HG03196 (cell line): ENCODE measurements around the gene SPATA13.

Experiments
- ATAC-seq: cut with Tn5 transposase; IDR thresholded peaks from one replicate; pipeline ENCODE4 v1.9.1; 2021; ENCODE audit not compliant: unreplicated experiment

SPATA13 gene

GRCh38 chr13:24221007-24221406 lies 60.5 kb downstream of the SPATA13 start:
- ATAC-seq: no peak

- ATAC-seq: no peak
These were observed 62.2 kb downstream of the SPATA13 start for GRCh38 chr13:24222756-24223155.

GRCh38 chr13:24223341-24224231 lies 63.1 kb downstream of the SPATA13 start:
- no peak for ATAC-seq

DNA sequence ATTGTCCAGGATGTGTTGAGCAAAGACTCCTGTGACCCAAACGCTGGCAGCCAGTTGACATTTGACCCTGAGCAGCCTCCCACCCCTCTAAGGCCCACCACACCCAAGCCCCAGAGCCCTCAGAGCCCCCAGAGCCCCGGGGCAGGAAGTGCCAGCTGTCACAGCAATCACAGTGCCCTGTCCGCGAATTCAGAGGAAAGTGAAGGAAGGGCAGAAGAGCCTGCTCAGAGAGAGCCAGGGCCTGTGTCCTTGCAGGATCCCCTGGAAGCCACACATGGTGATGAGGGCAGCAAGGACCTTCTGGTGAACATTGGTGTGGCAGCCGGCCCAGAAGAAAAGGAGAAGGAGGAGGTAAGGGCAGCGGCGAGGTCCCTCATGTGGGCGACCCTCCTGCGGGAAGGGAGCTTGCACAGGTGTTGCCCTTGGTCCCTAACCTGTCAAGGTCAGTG lies 63.7 kb downstream of the SPATA13 start:
- ATAC-seq: no peak

DNA sequence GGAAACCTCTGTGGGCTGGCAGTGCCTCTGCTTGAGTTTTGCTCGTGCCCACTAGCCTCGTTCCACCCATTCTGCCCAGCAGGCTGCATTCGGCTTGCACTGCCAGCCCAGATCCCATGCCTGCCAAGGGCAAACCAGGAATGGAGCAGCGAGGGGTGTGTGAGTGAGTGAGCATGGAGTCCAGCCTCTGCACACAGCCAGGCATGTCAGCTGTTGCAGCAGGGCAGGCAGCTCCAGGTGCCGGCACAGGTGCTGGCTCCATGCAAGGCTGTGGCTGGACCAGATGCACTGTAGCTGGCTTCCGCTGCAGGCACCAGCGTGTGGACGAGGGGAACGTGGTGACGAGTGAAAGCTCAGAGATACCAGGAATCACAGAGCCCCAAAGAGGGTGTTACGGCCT lies 64.5 kb downstream of the SPATA13 start:
- ATAC-seq: no peak

GRCh38 chr13:24225930-24226329 lies 65.4 kb downstream of the SPATA13 start:
- no peak for ATAC-seq

DNA sequence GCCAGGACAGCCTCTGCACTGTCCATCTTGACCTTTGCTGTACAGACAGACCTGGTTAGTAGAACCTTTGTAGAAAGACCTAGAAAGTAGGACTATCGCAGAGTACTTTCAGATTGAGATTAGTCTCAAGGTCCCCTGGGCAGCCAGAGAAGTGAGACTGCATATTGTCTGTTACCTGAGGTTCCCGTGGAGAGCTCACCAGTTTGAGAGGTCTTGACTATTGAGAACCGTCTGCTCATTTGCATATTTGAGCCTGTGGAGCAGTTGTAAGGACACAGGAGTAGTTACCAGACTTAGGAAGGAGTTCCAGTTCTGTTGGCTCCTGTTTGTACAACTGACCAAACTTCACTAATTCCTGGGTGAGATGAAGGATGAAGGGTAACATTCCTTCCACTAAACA lies 66.2 kb downstream of the SPATA13 start:
- no peak for ATAC-seq

DNA sequence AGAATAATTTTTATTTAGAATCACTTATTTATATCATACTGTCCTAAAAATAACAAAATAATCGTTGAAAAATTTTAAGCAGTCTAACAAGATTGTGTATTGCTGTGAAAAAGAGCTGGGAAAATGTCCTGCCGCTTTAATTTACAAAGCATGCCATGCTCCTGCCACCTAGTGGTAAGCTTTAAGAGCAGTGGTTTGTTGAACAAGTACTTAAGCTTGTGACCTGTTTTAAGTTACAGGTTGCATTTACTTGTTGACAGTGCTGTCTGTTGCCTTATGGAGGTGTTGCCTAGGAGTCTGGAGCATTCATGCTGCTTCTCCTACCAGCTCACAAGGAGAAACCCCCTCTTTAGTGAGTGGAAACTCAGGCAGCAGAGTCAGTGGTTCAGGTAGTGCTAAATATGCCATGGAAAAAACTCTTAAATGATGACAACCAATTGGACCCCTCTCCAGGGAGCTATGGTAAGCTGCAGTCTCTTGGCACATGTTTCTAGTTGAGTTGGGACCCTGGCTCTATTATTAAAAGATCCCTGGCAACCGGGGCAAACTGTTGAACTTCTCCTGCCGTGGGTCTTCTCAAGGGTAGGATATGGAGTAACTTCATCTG lies 68.4 kb downstream of the SPATA13 start:
- ATAC-seq: no peak

GRCh38 chr13:24230428-24231072 lies 70.0 kb downstream of the SPATA13 start:
- no peak for ATAC-seq

DNA sequence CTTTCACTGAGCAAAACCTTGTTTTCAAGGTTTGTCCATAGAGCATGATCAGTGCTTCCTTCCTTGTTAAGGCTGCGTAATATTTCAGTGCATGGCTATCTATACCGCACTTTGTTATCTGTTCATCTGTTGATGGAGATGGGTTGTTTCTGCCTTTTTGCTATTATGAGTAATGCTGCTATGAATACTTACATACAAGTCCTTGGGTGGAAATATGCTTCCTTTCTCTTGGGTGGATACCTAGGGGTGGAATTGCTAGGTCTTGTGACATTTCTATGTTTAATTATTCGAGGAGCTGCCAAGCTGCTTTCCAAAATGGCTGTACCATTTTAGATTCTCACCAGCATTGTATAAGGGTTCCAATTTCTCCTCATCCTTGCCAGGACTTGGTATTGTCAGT lies 70.9 kb downstream of the SPATA13 start:
- ATAC-seq: no peak

- ATAC-seq: no peak
These were observed 71.5 kb downstream of the SPATA13 start for GRCh38 chr13:24232037-24232436.

DNA sequence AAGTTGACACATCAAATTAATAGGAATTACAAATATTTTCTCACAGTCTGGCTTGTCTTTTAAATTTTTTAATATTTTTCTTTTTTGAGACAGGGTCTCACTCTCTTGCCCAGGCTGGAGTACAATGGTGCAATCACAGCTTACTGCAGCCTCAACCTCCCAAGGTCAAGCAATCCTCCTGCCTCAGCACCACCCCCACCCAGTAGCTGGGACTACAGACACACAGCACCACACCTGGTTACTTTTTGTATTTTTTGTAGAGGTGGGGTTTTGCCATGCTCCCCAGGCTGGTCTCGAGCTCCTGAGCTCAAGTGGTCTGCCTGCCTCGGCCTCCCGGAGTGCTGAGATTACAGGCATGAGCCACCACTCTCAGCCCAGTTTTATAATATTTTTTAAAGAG lies 72.0 kb downstream of the SPATA13 start:
- ATAC-seq: no peak

GRCh38 chr13:24233351-24233901 lies 72.9 kb downstream of the SPATA13 start:
- ATAC-seq: no peak

- ATAC-seq: no peak
These were observed 73.8 kb downstream of the SPATA13 start for GRCh38 chr13:24234200-24234915.

- ATAC-seq: no peak
These were observed 76.8 kb downstream of the SPATA13 start for GRCh38 chr13:24237356-24237755.

DNA sequence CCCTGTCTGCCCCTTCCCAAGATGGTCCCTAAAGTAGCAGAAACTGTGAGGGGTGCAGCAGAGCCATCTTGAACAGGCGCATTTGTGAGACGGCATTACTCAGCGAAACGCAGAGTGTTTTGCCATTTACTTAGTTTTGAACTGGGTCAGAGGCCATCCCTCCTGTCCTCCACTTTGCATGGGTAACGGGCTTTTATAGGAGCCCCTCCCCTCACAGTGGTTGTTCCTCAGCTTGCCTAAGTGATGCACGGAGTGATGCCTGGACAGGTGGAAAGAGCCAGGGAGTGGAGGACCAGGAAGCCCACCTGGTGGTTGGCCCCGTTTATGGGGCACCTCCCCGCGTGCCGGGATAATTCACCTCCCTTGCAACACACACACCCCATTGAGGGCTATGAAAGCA lies 80.8 kb downstream of the SPATA13 start:
- no peak for ATAC-seq

DNA sequence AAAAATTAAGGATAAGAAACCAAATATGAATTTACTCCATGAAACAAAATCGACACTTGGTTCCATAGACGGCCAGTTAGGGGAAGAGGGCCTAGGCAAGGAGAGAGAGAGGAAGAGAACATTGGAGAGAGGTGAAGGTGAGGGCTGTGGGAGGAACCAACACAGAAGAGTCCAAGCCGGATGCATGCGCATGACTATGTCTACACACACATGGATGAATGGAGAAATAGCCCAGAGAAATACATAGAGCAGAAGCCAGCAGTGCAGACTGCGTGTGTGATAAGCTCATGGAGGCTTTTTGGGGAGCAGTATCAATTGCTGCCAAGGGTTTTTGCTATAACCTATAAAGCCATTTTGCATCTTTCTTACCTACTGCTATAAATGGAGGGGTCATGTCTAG lies 81.6 kb downstream of the SPATA13 start:
- ATAC-seq: no peak

DNA sequence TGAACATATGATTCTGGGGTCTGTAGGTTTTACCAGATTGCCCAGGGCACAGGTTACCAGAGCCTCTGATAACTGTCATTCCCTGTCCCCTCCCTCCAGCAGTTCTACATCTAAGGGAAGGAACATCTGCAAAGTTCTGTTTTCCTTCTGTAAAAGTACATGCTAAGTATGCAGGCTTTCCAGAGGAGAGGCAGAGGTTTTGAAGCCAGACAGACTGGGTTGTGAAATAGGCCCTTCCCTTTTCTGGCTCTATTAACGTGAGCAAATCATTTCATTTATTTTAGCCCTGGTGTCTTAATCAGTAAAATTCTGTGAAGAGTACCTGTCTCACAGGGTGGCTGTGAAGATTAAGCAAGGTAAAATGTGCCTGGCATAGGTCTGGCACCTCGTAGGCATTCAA lies 82.8 kb downstream of the SPATA13 start:
- ATAC-seq: no peak

GRCh38 chr13:24244802-24245201 lies 84.3 kb downstream of the SPATA13 start:
- no peak for ATAC-seq

GRCh38 chr13:24247016-24247415 lies 86.5 kb downstream of the SPATA13 start:
- no peak for ATAC-seq

DNA sequence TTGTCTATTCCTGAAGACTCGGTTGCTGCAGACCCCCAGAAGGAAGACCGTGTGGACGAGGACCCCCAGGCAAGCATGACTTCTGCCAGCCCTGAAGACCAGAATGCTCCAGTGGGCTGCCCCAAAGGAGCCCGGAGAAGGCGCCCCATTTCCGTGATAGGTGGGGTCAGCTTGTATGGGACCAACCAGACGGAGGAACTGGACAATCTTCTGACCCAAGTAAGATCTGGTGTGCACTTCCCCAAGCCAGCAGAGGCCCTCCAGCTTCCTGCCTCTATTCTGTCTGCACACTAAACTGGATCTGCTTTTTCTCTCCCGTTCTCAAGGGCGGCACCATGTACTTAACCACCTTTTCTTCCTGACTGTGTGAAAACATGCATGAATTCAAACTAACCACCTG lies 89.1 kb downstream of the SPATA13 start:
- ATAC-seq: no peak
